ENCODE results near the gene CPS1. TPM values are rescaled to one million over a fixed set of nuclear protein-coding genes. Genes with fewer than 3 reads are reported as not detected.

Gene CPS1
- total RNA-seq, 4 donors from 2014 or later, result 4.8 to 7.3 (median 6.6) TPM

DNA sequence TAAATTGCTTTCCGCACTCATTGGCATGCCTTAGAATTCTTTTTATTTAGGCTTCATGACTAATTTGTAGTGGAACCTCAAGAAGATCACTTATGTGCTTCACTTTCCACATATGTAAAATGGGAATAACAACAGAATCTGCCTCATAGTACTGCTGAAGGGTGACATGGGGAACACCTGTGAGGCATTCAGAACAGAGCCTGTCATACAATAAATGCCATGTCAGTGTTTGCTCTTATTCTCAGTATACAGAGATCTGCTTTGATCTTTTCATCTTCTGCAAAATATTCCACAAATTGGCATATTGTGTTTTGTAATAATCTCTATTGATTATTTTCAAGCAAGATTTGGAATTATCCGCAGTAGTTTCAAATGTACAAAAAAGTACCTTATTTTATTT lies 17.4 kb upstream of the CPS1 start:
- TF ChIP-seq, protein P1, sequence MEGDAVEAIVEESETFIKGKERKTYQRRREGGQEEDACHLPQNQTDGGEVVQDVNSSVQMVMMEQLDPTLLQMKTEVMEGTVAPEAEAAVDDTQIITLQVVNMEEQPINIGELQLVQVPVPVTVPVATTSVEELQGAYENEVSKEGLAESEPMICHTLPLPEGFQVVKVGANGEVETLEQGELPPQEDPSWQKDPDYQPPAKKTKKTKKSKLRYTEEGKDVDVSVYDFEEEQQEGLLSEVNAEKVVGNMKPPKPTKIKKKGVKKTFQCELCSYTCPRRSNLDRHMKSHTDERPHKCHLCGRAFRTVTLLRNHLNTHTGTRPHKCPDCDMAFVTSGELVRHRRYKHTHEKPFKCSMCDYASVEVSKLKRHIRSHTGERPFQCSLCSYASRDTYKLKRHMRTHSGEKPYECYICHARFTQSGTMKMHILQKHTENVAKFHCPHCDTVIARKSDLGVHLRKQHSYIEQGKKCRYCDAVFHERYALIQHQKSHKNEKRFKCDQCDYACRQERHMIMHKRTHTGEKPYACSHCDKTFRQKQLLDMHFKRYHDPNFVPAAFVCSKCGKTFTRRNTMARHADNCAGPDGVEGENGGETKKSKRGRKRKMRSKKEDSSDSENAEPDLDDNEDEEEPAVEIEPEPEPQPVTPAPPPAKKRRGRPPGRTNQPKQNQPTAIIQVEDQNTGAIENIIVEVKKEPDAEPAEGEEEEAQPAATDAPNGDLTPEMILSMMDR (IDR thresholded peaks at IDR 0.05; ENCODE audit: low read depth), result no peak

DNA sequence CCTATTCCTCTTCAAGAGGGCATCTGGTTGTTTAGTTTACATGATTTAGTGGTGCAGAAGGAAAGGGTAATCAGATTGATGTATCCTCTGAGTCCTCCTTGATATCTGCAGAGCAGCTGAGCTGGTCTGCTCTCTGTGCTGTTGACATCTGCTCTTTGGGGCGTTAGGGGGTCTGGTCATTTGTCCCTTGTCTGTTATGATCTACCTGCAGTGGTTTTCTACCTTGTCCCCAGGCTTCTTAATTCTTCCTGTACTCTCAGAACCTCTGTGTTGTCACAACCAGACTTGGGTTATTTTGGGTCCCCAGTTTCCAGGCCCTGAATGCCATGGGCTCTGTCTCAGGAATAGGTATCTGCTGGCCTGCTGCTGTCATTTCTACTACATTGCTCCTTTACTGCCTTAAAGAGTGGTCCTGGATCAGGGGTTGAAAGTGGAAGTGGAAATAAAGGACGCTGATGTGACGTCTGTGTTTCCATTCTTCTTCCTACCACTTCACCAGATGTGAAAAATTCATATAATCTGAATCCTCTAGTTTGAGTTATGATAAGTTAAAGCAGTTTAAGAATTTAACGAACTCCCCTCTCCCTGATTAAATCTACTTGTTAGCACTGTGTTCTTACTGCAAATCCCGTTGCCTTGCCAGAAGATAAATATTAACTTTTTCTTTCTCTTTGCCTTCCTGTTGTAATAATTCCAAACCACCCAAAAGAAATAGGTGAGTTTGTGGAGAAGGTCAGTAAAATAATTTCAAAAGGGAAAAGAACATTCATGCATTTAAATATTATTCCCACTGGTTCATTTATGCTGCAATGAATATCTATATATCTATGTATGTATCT lies 16.6 kb upstream of the CPS1 start:
- TF ChIP-seq, protein P1 (IDR thresholded peaks at IDR 0.05; ENCODE audit: low read depth), result no peak

DNA sequence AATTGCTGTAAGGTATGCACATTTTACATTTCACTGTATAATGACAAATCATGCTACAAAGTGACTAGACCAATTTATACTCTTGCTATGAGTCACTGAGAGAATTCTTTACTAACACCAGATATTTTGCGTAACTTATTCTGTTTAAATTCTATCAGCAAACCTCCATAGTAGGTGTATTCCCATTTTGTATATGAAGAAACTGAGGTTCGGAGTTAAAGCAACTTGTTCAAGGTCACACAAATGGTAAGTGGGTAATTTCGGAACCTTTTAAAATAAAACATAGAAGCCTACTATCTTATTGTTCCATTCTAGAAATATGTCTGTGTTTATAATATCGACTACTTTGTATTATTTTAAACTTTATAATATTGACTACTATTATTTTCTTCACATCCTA lies 15.9 kb upstream of the CPS1 start:
- TF ChIP-seq, protein P1 (IDR thresholded peaks at IDR 0.05; ENCODE audit: low read depth), result no peak

DNA sequence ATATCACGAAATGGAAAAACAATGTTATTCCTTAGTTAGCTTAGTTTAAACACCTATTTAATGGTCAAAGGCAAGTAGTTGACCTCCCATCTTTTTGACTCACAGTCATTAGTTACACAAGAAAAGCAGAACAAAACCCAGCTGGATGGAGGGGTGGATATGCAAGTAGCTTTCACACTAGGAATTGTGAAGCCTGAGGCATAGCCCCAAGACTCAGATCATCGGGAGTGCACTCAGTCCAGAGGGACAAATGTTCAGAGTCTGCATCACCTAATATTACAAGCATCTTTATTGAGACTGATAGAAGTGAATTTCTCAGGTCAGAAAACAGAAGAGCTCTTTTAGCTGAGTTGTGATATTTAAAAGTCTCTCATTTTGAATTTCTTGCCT lies 15.5 kb upstream of the CPS1 start:
- TF ChIP-seq, protein P1 (IDR thresholded peaks at IDR 0.05; ENCODE audit: low read depth), result no peak

DNA sequence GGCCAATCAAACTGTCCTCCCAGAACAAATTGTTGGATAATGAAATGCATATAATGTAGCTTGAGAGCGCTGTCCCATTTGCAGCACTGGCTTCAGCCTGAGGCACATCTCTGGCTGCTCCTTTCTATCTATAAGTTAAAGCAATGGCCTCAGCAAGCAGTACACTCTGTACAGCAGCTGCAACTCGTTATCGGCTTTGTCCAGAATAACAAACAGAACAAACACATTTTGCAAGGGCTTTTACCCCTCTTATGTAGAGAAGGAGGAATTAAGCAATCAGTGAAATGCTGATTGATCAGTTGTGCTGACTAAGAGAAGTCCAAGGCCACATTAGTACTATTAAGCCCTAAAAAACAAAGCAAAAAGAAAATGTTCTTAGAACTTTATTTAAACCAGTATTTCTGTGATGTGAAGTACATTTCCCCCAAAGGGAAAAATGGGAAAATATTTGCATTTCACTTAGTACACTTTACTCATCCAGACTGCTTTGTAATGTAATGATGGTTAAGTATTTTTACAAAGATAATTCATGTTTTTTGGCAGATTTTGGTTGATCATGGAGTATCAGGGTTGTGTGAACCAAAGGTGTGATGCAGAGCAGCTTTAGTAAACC lies 15.0 kb upstream of the CPS1 start:
- TF ChIP-seq, protein P1 (IDR thresholded peaks at IDR 0.05; ENCODE audit: low read depth), result no peak

DNA sequence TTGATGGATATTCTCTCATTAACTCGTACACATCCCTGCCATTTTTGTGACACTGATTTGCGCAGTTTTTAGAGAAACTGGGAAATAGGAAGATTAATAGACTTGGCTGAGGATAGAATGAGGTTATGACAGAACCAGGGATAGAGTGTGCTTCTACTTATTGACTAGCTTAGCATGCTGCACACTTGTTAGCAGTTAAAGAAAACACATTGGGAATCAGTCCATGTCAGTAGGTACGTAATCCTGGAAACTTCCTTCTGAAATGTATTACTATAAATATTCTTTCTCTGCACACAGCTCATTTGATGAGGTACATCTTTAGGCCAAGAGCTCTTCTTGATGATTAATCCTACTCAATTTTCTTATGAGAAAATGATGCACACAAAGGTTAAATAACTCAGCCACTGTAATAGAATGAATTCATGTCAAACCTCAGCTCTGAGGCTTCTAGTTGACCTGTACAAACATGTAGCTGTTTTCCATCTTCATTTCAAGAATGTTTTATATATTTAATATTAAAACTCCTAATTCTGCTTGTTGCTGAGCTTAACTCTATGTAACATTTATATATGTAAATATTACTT lies 12.3 kb upstream of the CPS1 start:
- TF ChIP-seq, protein P1 (IDR thresholded peaks at IDR 0.05; ENCODE audit: low read depth), result no peak

DNA sequence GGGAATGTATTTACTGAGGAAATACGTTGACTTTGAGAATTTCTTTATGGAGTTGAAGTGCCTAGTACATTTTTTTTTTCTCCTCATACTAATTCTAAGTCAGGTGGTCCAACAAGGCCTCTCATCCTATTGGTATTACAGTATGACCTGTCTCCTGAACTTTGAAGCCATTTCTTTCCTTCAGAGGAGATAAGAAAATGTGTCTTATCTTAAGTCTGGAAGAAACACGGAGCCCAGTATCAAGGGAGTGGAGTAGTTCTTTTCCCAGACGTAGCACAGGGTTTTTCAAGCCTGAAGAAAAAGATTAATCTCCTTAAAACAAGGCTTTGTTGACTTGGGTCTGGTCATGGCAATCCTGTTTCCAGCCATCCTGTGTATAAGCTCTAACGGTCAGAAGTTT lies 11.6 kb upstream of the CPS1 start:
- TF ChIP-seq, protein P1 (IDR thresholded peaks at IDR 0.05; ENCODE audit: low read depth), result no peak

All from subcutaneous adipose tissue (tissue), 4 donors.